Islet precursor cell (in vitro differentiated cells): Measurements from ENCODE around the gene DSTYK.
"Not testable (repeated sequence)": the region's sequence is repeated elsewhere in the genome, so short reads cannot be mapped to it uniquely, and the experiment has no call there.

Experiments used
- DNase-seq: peaks from one replicate; pipeline ENCODE4 v3.0.0-alpha.2; 2018

The DSTYK gene

GRCh38 chr1:205241366-205242030 is 30.0 kb upstream of the DSTYK start:
- DNase-seq = no peak

GRCh38 chr1:205240569-205240968 is 29.1 kb upstream of the DSTYK start:
- DNase-seq = no peak

- no peak for DNase-seq
These were observed 28.6 kb upstream of the DSTYK start for GRCh38 chr1:205240118-205240517.

GRCh38 chr1:205239078-205239477 is 27.6 kb upstream of the DSTYK start:
- no peak for DNase-seq

- no peak for DNase-seq
These were observed 26.3 kb upstream of the DSTYK start for GRCh38 chr1:205237526-205238484.

GRCh38 chr1:205236951-205237475 is 25.5 kb upstream of the DSTYK start:
- no peak for DNase-seq

GRCh38 chr1:205236526-205236925 is 25.0 kb upstream of the DSTYK start:
- DNase-seq = no peak

GRCh38 chr1:205235951-205236350 is 24.4 kb upstream of the DSTYK start:
- no peak for DNase-seq

- DNase-seq = not testable (repeated sequence)
These were observed 22.5 kb upstream of the DSTYK start for GRCh38 chr1:205233986-205234385.

GRCh38 chr1:205232945-205233397 is 21.5 kb upstream of the DSTYK start:
- DNase-seq = no peak

GRCh38 chr1:205232127-205232820 is 20.8 kb upstream of the DSTYK start:
- no peak for DNase-seq

GRCh38 chr1:205230982-205231381 is 19.5 kb upstream of the DSTYK start:
- DNase-seq = no peak

GRCh38 chr1:205229916-205230700 is 18.6 kb upstream of the DSTYK start:
- no peak for DNase-seq

- DNase-seq = peak; percentile 91
These were observed 17.9 kb upstream of the DSTYK start for GRCh38 chr1:205229399-205229871.

GRCh38 chr1:205228093-205228521 is 16.6 kb upstream of the DSTYK start:
- no peak for DNase-seq

- DNase-seq = peak; percentile 95
These were observed 16.1 kb upstream of the DSTYK start, which contains the start of gene TMCC2 for GRCh38 chr1:205227584-205228013. Gene TMCC2, plus strand, starts transcription at chr1:205227946. Its CDS starts 619 bp downstream, at chr1:205228565.

- no peak for DNase-seq
These were observed 15.5 kb upstream of the DSTYK start for GRCh38 chr1:205226868-205227583.

GRCh38 chr1:205225901-205226765 is 14.6 kb upstream of the DSTYK start:
- DNase-seq = no peak

GRCh38 chr1:205224736-205225135 is 13.2 kb upstream of the DSTYK start:
- DNase-seq = no peak

- DNase-seq = no peak
These were observed 8.9 kb upstream of the DSTYK start for GRCh38 chr1:205220421-205220820.
